ENCODE measurements around the gene CHMP2A. TPM values are rescaled to one million over a fixed set of nuclear protein-coding genes. Genes with fewer than 3 reads are reported as not detected.

CHMP2A gene
- total and polyA plus RNA-seq, 2 of the 13 experiments (the other 11 are each of a cell fraction or from before 2014, with no cell fraction given): 49.7 to 55.0 TPM

DNA sequence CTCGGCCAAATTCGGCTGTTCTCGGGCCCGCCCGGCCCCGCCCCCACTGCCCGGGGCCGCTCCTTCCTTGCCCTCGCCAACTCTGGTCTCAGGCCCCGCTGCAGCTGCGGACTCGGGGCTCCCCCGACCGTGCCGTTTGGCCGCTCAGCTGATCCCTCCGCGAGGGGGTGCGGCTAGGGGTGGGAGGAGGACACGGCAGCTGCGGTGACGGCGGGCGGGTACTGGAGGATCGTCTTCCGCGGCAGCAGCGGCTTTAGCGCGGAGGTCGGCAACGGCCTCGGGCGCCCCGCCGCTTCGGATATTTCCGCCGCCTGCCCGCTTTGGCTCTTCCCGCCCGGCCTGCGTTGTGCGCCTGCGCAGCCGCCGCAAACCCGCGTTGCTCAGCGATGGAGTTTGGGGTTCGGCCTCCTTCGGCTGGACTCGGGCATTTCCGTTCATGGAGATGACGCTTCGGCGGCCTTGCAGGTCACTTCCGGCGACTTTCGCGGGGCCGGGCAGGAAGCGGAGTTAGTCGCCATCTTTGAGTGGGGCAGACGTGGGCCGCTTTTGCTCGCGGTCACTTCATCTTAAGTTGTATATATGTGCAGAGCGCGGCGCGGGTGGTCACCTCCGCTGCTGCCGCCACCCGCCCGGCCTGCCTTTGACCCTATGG lies 3.8 kb upstream of the CHMP2A start (continued):
- TF ChIP-seq DRAP1 (CRISPR knock-in tag; IDR thresholded peaks at IDR 0.05) (no peak; the same call in 1 of the 2 replicates), ZNF501 (CRISPR knock-in tag; IDR thresholded peaks at IDR 0.05) (peak; percentile 98), SRSF9 (IDR thresholded peaks at IDR 0.05; ENCODE audit: borderline replicate concordance, insufficient read depth, low read depth, low read length, poor library complexity, severe bottlenecking) (no peak), ZSCAN20 (CRISPR knock-in tag; IDR thresholded peaks at IDR 0.05; ENCODE audit: borderline replicate concordance) (0 out of 2 replicates have a peak, but pooled peaks have one; percentile 82), MAFK (conservative IDR thresholded peaks at IDR 0.05 in 1 of 2, IDR thresholded peaks at IDR 0.05 in 1 of 2; ENCODE audit: low read length in 2 of 2) (no peak), ZHX2 (IDR thresholded peaks at IDR 0.05; ENCODE audit: low read depth) (peak; percentile 96), ZHX2 (CRISPR knock-in tag; IDR thresholded peaks at IDR 0.05; ENCODE audit: borderline replicate concordance) (peak; percentile 74; the same call in 1 of the 2 replicates), KMT2A (CRISPR knock-in tag; IDR thresholded peaks at IDR 0.05) (no peak; the same call in 1 of the 2 replicates), SALL1 (CRISPR knock-in tag; IDR thresholded peaks at IDR 0.05) (peak; percentile 66), SSRP1 (CRISPR knock-in tag; IDR thresholded peaks at IDR 0.05) (no peak), GRHL1 (CRISPR knock-in tag; conservative IDR thresholded peaks at IDR 0.05) (no peak), NFATC3 (CRISPR knock-in tag; IDR thresholded peaks at IDR 0.05) (peak; percentile 36; the same call in 1 of the 2 replicates), RNF219 (CRISPR knock-in tag; IDR thresholded peaks at IDR 0.05) (no peak)
- TF ChIP-seq, protein P1, sequence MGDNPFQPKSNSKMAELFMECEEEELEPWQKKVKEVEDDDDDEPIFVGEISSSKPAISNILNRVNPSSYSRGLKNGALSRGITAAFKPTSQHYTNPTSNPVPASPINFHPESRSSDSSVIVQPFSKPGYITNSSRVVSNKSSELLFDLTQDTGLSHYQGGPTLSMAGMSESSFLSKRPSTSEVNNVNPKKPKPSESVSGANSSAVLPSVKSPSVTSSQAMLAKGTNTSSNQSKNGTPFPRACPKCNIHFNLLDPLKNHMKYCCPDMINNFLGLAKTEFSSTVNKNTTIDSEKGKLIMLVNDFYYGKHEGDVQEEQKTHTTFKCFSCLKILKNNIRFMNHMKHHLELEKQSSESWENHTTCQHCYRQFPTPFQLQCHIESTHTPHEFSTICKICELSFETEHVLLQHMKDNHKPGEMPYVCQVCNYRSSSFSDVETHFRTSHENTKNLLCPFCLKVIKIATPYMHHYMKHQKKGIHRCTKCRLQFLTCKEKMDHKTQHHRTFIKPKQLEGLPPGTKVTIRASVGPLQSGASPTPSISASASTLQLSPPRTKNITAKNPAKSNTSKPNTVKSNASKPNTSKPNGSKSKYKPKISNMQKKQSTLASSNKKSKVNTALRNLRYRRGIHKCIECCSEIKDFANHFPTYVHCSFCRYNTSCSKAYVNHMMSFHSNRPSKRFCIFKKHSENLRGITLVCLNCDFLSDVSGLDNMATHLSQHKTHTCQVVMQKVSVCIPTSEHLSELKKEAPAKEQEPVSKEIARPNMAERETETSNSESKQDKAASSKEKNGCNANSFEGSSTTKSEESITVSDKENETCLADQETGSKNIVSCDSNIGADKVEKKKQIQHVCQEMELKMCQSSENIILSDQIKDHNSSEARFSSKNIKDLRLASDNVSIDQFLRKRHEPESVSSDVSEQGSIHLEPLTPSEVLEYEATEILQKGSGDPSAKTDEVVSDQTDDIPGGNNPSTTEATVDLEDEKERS (CRISPR knock-in tag; IDR thresholded peaks at IDR 0.05): peak; percentile 20; the same call in 1 of the 2 replicates
